ENCODE results near the gene PDE1A.

The PDE1A gene

GRCh38 chr2:182115258-182115657 lies 311.6 kb downstream of the PDE1A start:
- no peak for DNase-seq

- no peak for DNase-seq
Measured at GRCh38 chr2:182113334-182113733, 313.5 kb downstream of the PDE1A start.

DNA sequence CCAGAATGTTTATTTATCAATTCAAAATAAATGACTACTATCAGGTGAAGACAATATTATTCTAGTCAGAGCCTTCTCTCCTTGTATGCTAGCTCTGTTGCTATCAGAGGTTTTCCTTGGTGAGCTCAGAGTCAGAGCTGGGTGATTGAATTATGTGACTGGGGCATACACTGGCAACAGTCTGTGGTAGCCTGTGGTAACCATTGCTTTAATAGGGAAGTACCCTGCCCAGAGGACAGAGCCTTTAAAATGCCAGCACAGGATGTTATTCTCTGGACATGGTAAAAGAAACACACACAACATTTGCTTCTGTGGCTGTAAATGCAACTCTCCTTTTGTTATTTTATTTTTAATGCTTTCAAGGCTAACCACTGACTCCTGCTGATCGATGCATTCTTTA lies 316.5 kb downstream of the PDE1A start:
- DNase-seq, result no peak

- DNase-seq, result no peak
Measured at GRCh38 chr2:182103526-182103925, 323.3 kb downstream of the PDE1A start.

DNA sequence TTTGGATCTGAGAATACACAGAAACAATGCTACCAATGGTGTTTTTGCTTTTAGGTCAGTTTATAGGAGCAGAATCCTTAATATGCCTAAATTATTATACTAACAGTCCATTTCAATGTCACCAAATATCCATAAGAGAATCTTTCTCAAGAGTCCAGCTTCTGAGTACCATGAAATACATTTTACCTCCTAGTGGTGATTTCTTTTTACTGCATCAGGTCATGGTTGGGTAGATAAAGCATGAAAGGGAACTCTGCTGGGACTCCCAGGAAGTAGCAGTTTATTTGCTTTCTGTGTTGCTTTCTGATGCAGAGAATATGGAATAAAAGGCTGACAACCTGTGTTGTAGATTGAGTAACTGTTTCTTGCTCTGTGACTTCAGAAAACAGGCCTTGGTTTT lies 325.6 kb downstream of the PDE1A start:
- DNase-seq, result peak; percentile 1 to 17

DNA sequence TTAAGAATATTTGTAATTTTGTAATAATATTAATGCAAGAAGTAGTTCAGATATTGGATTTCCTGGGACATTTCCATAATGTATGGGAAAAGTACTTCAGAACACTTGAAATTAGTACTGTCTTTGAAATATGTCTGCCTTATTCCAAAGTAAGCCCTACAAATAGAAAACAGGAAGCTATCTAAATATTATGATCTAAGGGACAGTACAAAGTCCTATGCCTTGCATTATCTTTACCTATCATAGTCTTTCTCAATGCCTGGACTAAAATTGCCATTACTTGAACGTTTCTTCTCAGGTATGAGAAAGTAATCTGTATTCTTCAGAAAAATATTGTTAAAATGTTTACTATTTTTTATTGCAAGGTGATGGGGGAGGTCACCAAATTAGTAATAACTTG lies 328.2 kb downstream of the PDE1A start:
- no peak for DNase-seq

- DNase-seq, result no peak
Measured at GRCh38 chr2:182097571-182098164, 329.2 kb downstream of the PDE1A start.

DNA sequence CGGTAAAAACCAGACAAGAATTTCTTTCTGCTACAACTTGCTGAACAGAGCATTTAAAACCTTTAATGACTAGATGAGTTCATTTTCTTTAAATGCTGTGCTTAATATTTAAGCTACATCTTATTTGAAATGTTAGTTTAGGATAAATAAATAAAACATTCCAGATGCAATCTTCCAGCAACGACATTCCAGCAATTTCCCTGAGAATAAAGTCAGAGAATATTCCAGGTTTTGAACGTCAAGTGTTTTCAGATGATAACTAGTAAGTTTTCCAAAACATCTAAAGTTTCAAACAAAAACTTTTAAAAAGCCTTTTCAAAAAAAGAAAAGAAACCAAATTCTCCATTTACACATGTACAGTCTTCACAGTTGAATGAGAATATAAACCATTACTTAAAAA lies 336.4 kb downstream of the PDE1A start:
- no peak for DNase-seq
